H9 (cell line): ENCODE results near the gene TWSG1. TPM values are rescaled to one million over a fixed set of nuclear protein-coding genes. Genes with fewer than 3 reads are reported as not detected.
A peak's percentile ranks its signal among the peaks of the same experiment; 100 is the strongest.

Source experiments
- DNase-seq: peaks from one replicate; pipeline ENCODE4 v3.0.0-alpha.2; 2017
- H2AFZ ChIP-seq: one replicate; pipeline ENCODE4 v1.6.1; 2013; ENCODE audit warnings: mild to moderate bottlenecking, low read length, control low read depth, moderate library complexity
- H2AK5ac ChIP-seq: 2 replicates; pipeline ENCODE4 v1.6.1; 2013; ENCODE audit warnings: low read length, control low read depth, mixed read lengths; ENCODE audit not compliant: insufficient read length
- H2BK120ac ChIP-seq: one replicate; pipeline ENCODE4 v1.6.1; 2013; ENCODE audit warnings: low read depth, mild to moderate bottlenecking, low read length, control low read depth, inconsistent platforms; ENCODE audit not compliant: poor library complexity, severe bottlenecking
- H2BK12ac ChIP-seq: 2 replicates; pipeline ENCODE4 v1.6.1; 2013; ENCODE audit warnings: low read length, control low read depth, mixed read lengths, low read depth; ENCODE audit not compliant: insufficient read length
- H2BK15ac ChIP-seq: 2 replicates; pipeline ENCODE4 v1.6.1; 2013; ENCODE audit warnings: low read depth, low read length, control low read depth
- H2BK20ac ChIP-seq: one replicate; pipeline ENCODE4 v1.6.1; 2013; ENCODE audit warnings: low read depth, mild to moderate bottlenecking, low read length, control low read depth, inconsistent platforms; ENCODE audit not compliant: poor library complexity, severe bottlenecking
- H2BK5ac ChIP-seq: 2 replicates; pipeline ENCODE4 v1.6.1; 2013; ENCODE audit warnings: low read length, control low read depth, mixed read lengths; ENCODE audit not compliant: insufficient read length
- H3K14ac ChIP-seq: 2 replicates; pipeline ENCODE4 v1.6.1; 2013; ENCODE audit warnings: low read length, control low read depth; ENCODE audit not compliant: insufficient read depth
- H3K18ac ChIP-seq: 2 replicates; pipeline ENCODE4 v1.6.1; 2013; ENCODE audit warnings: low read depth, mild to moderate bottlenecking, mixed read lengths, low read length, control low read depth; ENCODE audit not compliant: insufficient read length
- H3K23ac ChIP-seq: 2 replicates; pipeline ENCODE4 v1.6.1; 2013; ENCODE audit warnings: low read length, control low read depth, mixed read lengths, low read depth; ENCODE audit not compliant: insufficient read length
- H3K23me2 ChIP-seq: 2 replicates; pipeline ENCODE4 v1.6.1; 2013; ENCODE audit warnings: low read depth, mild to moderate bottlenecking, mixed read lengths, low read length, control low read depth; ENCODE audit not compliant: insufficient read length, poor library complexity, severe bottlenecking
- H3K27ac ChIP-seq: 2 replicates; pipeline ENCODE4 v1.5.1; 2013; ENCODE audit warnings: low read length, control low read depth, mixed read lengths, low read depth; ENCODE audit not compliant: insufficient read length
- H3K27me3 ChIP-seq: 2 replicates; pipeline ENCODE4 v1.6.1; 2013; ENCODE audit warnings: low read length, control low read depth, inconsistent platforms; ENCODE audit not compliant: insufficient read depth
- H3K4ac ChIP-seq: 2 replicates; pipeline ENCODE4 v1.6.1; 2013; ENCODE audit warnings: low read depth, mild to moderate bottlenecking, control low read depth, inconsistent platforms, low read length, moderate library complexity
- H3K4me1 ChIP-seq: 2 replicates; pipeline ENCODE4 v1.6.1; 2013; ENCODE audit warnings: low read length, control low read depth, inconsistent platforms; ENCODE audit not compliant: insufficient read depth
- H3K4me2 ChIP-seq: 2 replicates; pipeline ENCODE4 v1.6.1; 2013; ENCODE audit warnings: low read length, control low read depth, mixed read lengths; ENCODE audit not compliant: insufficient read length, insufficient read depth
- H3K56ac ChIP-seq: 2 replicates; pipeline ENCODE4 v1.6.1; 2013; ENCODE audit warnings: low read depth, mild to moderate bottlenecking, mixed read lengths, low read length, control low read depth; ENCODE audit not compliant: insufficient read length
- H3K79me1 ChIP-seq: 2 replicates; pipeline ENCODE4 v1.6.1; 2013; ENCODE audit warnings: low read depth, mild to moderate bottlenecking, moderate library complexity, low read length, control low read depth, inconsistent platforms; ENCODE audit not compliant: insufficient read depth, poor library complexity, severe bottlenecking
- H3K79me2 ChIP-seq: 2 replicates; pipeline ENCODE4 v1.6.1; 2013; ENCODE audit warnings: low read length, control low read depth, inconsistent platforms; ENCODE audit not compliant: insufficient read depth
- H3K9ac ChIP-seq: 2 replicates; pipeline ENCODE4 v1.6.1; 2013; ENCODE audit warnings: low read length, control low read depth, mixed read lengths; ENCODE audit not compliant: insufficient read length; ENCODE audit errors: extremely low read depth
- H3K9me3 ChIP-seq: one replicate; pipeline ENCODE4 v1.6.1; 2013; ENCODE audit warnings: low read depth, low read length, inconsistent platforms; ENCODE audit not compliant: control insufficient read depth
- H3T11ph ChIP-seq: one replicate; pipeline ENCODE4 v1.6.1; 2013; ENCODE audit warnings: mild to moderate bottlenecking, low read length, control low read depth, inconsistent platforms
- H4K20me1 ChIP-seq: one replicate; pipeline ENCODE4 v1.6.1; 2013; ENCODE audit not compliant: control insufficient read depth, insufficient read length, insufficient read depth
- H4K5ac ChIP-seq: 2 replicates; pipeline ENCODE4 v1.6.1; 2013; ENCODE audit warnings: low read depth, mild to moderate bottlenecking, mixed read lengths, low read length, control low read depth; ENCODE audit not compliant: insufficient read length
- H4K8ac ChIP-seq: replicated peaks from 2 replicates; pipeline ENCODE4 v1.6.1; 2013; ENCODE audit warnings: low read length, control low read depth, mixed read lengths, low read depth; ENCODE audit not compliant: insufficient read length
- H4K91ac ChIP-seq: 2 replicates; pipeline ENCODE4 v1.6.1; 2013; ENCODE audit warnings: low read depth, mild to moderate bottlenecking, moderate library complexity, mixed read lengths, low read length, control low read depth; ENCODE audit not compliant: insufficient read length
- H3K27ac Mint-ChIP-seq, 3 experiments: 2 replicates in 2 of 3; 3 replicates in 1 of 3; pipeline ENCODE4 v1.8.0; 2020 to 2021; ENCODE audit warnings: mixed read lengths in 3 of 3, mild to moderate bottlenecking in 1 of 3, moderate library complexity in 1 of 3
- H3K27me3 Mint-ChIP-seq: 2 replicates; pipeline ENCODE4 v1.8.0; 2021; ENCODE audit warnings: low read depth, mild to moderate bottlenecking, moderate library complexity, mixed read lengths
- H3K36me3 Mint-ChIP-seq, 3 experiments: 2 replicates in 2 of 3; 3 replicates in 1 of 3; pipeline ENCODE4 v1.8.0; 2020 to 2021; ENCODE audit warnings: low read depth in 3 of 3, mixed read lengths in 3 of 3; ENCODE audit not compliant: insufficient read depth in 1 of 3
- H3K4me1 Mint-ChIP-seq, 2 experiments: 2 replicates each; pipeline ENCODE4 v1.8.0; 2020; ENCODE audit warnings: mixed read lengths in 2 of 2
- H3K4me3 Mint-ChIP-seq, 2 experiments: 2 replicates in 1 of 2; 3 replicates in 1 of 2; pipeline ENCODE4 v1.8.0; 2020 to 2021; ENCODE audit warnings: mild to moderate bottlenecking in 2 of 2, mixed read lengths in 2 of 2, moderate library complexity in 1 of 2
- H3K9me3 Mint-ChIP-seq, 2 experiments: 2 replicates in 1 of 2; 3 replicates in 1 of 2; pipeline ENCODE4 v1.8.0; 2020; ENCODE audit warnings: mild to moderate bottlenecking in 2 of 2, mixed read lengths in 2 of 2, moderate library complexity in 1 of 2
- WGBS: extraction: QIAGEN DNeasy Blood & Tissue Kit; methylation state at CpG from one replicate; pipeline ENCODE4 v1.1.7; 2013; ENCODE audit warnings: missing lambda C conversion rate, low lambda C conversion rate, mixed read lengths; ENCODE audit not compliant: insufficient read length; ENCODE audit errors: extremely low coverage; 5-methylcytosine and 5-hydroxymethylcytosine counted together
- total RNA-seq: library from RNA; stranded (reverse); gene quantifications from 2 replicates; pipeline ENCODE4 v1.2.1, GENCODE V29; 2021
- TF ChIP-seq, protein P1 (sequence below): fragments of 200-600 bp; sonication (generic); conservative IDR thresholded peaks from 3 replicates; pipeline ENCODE4 v1.8.0; 2021; ENCODE audit warnings: antibody characterized with exemption, mild to moderate bottlenecking

The TWSG1 gene
- total RNA-seq, 1 experiment from 2014 or later: 25.7 TPM

DNA sequence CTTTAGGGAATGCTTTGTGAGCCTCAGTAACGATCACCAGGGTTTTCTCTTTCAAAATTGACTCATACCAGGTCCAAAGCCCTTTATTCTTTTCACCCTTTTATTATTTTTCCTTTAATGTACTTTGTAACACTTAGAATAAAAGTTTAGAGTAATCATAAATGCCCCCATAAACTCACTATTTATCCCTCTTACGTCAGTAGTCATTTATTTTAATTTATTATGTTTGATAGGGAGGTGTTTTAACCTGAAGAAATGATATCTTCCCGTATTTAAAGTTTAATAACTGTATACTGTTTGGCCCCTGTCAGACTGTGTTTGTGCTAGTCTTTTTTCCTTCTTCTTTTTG is 1.1 kb downstream of the TWSG1 start:
- peaks cover 5% of the 10 kb centered on the region for H3K23me2 ChIP-seq
- no peak overlapping the region for H3K4ac ChIP-seq
- no peak overlapping the region for H2BK20ac ChIP-seq
- no peaks in the 10 kb centered on the region for H3K9me3 ChIP-seq
- H3K9me3 Mint-ChIP-seq: no peaks in the 10 kb centered on the region; a peak in 3 of 5 replicates
- H3K56ac ChIP-seq: no peak overlapping the region
- H3K23ac ChIP-seq: no peak overlapping the region
- no peak overlapping the region for H2AFZ ChIP-seq
- H3K27ac Mint-ChIP-seq: no peak overlapping the region
- H2BK5ac ChIP-seq: no peak overlapping the region
- H2BK12ac ChIP-seq: no peak overlapping the region
- H3K4me2 ChIP-seq: peak overlapping the region; percentile 50
- no peak overlapping the region for H4K91ac ChIP-seq
- no peaks in the 10 kb centered on the region for H3K27me3 ChIP-seq
- no peaks in the 10 kb centered on the region for H3K79me2 ChIP-seq
- no peaks in the 10 kb centered on the region for H4K20me1 ChIP-seq
- TF ChIP-seq, protein P1, sequence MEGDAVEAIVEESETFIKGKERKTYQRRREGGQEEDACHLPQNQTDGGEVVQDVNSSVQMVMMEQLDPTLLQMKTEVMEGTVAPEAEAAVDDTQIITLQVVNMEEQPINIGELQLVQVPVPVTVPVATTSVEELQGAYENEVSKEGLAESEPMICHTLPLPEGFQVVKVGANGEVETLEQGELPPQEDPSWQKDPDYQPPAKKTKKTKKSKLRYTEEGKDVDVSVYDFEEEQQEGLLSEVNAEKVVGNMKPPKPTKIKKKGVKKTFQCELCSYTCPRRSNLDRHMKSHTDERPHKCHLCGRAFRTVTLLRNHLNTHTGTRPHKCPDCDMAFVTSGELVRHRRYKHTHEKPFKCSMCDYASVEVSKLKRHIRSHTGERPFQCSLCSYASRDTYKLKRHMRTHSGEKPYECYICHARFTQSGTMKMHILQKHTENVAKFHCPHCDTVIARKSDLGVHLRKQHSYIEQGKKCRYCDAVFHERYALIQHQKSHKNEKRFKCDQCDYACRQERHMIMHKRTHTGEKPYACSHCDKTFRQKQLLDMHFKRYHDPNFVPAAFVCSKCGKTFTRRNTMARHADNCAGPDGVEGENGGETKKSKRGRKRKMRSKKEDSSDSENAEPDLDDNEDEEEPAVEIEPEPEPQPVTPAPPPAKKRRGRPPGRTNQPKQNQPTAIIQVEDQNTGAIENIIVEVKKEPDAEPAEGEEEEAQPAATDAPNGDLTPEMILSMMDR: no peak
- H3K27me3 Mint-ChIP-seq: peaks cover 17% of the 10 kb centered on the region
- H3K4me1 ChIP-seq: no peaks in the 10 kb centered on the region
- no peak for DNase-seq
- H4K8ac ChIP-seq: no peak overlapping the region
- peaks cover 2 to 21% (median 19%) of the 10 kb centered on the region in 3 experiments; a peak in 6 of 7 replicates for H3K36me3 Mint-ChIP-seq
- H3K18ac ChIP-seq: no peak overlapping the region
- peak overlapping the region; percentile 4 for H3K9ac ChIP-seq
- no peak overlapping the region for H3T11ph ChIP-seq
- no peak overlapping the region for H3K14ac ChIP-seq
- H3K4me3 Mint-ChIP-seq: peak overlapping the region; percentile 77 to 91
- no peak overlapping the region for H2BK120ac ChIP-seq
- no peak overlapping the region for H2BK15ac ChIP-seq
- H3K4me1 Mint-ChIP-seq: peaks cover 0 to 8% of the 10 kb centered on the region in 2 experiments; a peak in 3 of 4 replicates
- no CpG with 5 or more reads among the region's 3 CpGs for WGBS
- H3K79me1 ChIP-seq: no peaks in the 10 kb centered on the region
- H2AK5ac ChIP-seq: no peak overlapping the region
- H3K27ac ChIP-seq: no peak overlapping the region
- no peak overlapping the region for H4K5ac ChIP-seq
